ENCODE data around the gene RYR1.

GRCh38 chr19:38496603-38497487, 63.4 kb downstream of the RYR1 start:
- TF ChIP-seq SUZ12 (IDR thresholded peaks at IDR 0.05; ENCODE audit: extremely low read depth, insufficient read depth, insufficient read length): no peak
- no peak for TF ChIP-seq YY1 (IDR thresholded peaks at IDR 0.05; ENCODE audit: insufficient read depth, insufficient read length)

Data from NT2/D1 (cell line).